Measurements from ENCODE around the gene TENT4A.

DNA sequence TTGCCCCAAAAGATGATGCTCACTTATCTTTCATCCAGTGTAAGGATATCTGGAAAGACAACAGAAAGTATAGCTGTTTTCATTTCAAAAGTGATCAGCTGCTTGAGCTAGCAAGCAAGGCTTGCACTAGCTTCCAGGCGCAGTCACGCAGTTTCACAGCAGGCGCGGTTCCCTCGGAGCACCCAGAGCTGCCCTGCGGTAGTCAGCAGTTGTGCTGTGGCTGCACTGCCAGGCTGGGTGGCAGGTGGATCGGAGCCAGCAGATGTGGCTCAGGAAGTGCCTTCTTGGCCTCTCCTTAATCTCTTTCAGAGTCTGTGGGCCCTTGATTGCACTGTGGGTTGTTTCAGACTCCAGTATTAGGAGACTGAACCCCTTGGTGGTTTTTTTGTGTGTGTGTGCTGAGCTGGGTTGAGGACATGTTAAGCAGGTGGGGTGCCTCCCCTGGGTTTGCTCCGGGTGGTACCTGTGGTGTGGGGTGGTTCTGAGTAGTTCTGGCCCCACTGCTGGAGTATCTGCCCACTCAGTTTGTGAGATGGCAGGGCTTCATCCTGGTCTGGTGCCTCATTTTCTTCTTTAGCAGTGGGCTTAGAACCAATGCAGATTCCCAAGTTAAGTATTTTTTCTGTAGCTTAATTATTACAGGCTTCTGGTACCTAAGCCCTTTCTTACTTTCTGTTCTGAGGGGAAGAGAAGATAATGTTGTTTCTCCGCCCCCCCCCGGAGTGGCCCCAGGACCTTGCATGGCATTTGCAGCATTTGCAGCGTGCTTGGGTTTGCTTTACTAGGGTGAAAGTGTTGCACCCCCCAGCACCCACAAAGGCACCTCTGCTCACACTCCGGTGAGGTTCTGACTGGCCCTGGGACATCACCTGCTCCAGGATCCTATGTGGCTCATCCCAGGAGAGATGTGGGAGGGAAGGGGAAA lies 16.4 kb downstream of the TENT4A start:
- TF ChIP-seq POLR2A (IDR thresholded peaks at IDR 0.05) (no peak), CTCF (IDR thresholded peaks at IDR 0.05 in 8 of 11, conservative IDR thresholded peaks at IDR 0.05 in 3 of 11) (no peak)
